Prostate gland (tissue), 2 donors: Measurements from ENCODE around the gene C16orf82.

Experiments
- CTCF ChIP-seq, 4 experiments: fragments of 200-600 bp in 2 of 4; fragments of 450-650 bp in 2 of 4; sonication (generic) in 2 of 4; IDR thresholded peaks; 1 replicate in 3 of 4; 2 replicates in 1 of 4; pipeline ENCODE4 v1.5.1; 2016 to 2019; ENCODE audit warnings: antibody characterized with exemption in 4 of 4, mild to moderate bottlenecking in 2 of 4, moderate library complexity in 2 of 4
- POLR2A ChIP-seq: fragments of 450-650 bp; IDR thresholded peaks from one replicate; pipeline ENCODE4 v1.6.1; 2016; ENCODE audit warnings: antibody characterized with exemption, mild to moderate bottlenecking

- TF ChIP-seq CTCF (IDR thresholded peaks at IDR 0.05): no peak
- no peak for TF ChIP-seq POLR2A
These were observed 14.2 kb downstream of the C16orf82 start for GRCh38 chr16:27080895-27081294.
